ACC112 (cell line): ENCODE data around the gene LRRC4B.

Source experiments
- H2AFZ ChIP-seq: fragments of 200-600 bp; sonication (generic); one replicate; pipeline ENCODE4 v1.6.0; 2017; ENCODE audit warnings: antibody characterized with exemption, low read length; ENCODE audit not compliant: unreplicated experiment
- H3K27ac ChIP-seq: fragments of 200-600 bp; sonication (generic); 2 replicates; pipeline ENCODE4 v1.5.1; 2014; ENCODE audit warnings: low read depth, mild to moderate bottlenecking, antibody characterized with exemption, low read length, moderate library complexity
- H3K27me3 ChIP-seq: fragments of 200-600 bp; sonication (generic); 2 replicates; pipeline ENCODE4 v1.6.1; 2014; ENCODE audit warnings: mild to moderate bottlenecking, antibody characterized with exemption, low read length, moderate library complexity, mixed read lengths; ENCODE audit not compliant: insufficient read depth
- H3K36me3 ChIP-seq: fragments of 200-600 bp; sonication (generic); 2 replicates; pipeline ENCODE4 v1.6.1; 2016; ENCODE audit warnings: mild to moderate bottlenecking, antibody characterized with exemption, low read length, moderate library complexity, mixed read lengths; ENCODE audit not compliant: insufficient read depth
- H3K4me1 ChIP-seq: fragments of 200-600 bp; sonication (generic); one replicate; pipeline ENCODE4 v1.6.1; 2016; ENCODE audit warnings: low read length, mixed read lengths; ENCODE audit not compliant: insufficient read depth, unreplicated experiment, control insufficient read depth
- H3K4me3 ChIP-seq: fragments of 200-600 bp; sonication (generic); 2 replicates; pipeline ENCODE4 v1.5.1; 2014; ENCODE audit warnings: mild to moderate bottlenecking, low read depth, low read length
- H3K79me2 ChIP-seq: fragments of 200-600 bp; sonication (generic); one replicate; pipeline ENCODE4 v1.6.0; 2016; ENCODE audit warnings: low read length; ENCODE audit not compliant: control insufficient read depth, unreplicated experiment, insufficient read depth

LRRC4B gene

GRCh38 chr19:50490411-50490811 lies 77.8 kb downstream of the LRRC4B start:
- no peak overlapping the region for H3K27ac ChIP-seq
- H3K4me1 ChIP-seq, result no peaks in the 10 kb centered on the region
- peaks cover 49% of the 10 kb centered on the region for H3K27me3 ChIP-seq

GRCh38 chr19:50489461-50490011 lies 78.7 kb downstream of the LRRC4B start:
- Histone ChIP-seq H3K36me3 (0 out of 2 replicates have a peak, but pooled peaks cover 4% of the 10 kb centered on the region), H3K27me3 (peaks cover 47% of the 10 kb centered on the region), H3K4me3 (no peak overlapping the region), H3K4me1 (no peaks in the 10 kb centered on the region), H3K79me2 (no peaks in the 10 kb centered on the region), H2AFZ (no peak overlapping the region), H3K27ac (no peak overlapping the region)

More at GRCh38 chr19:50490411-50490811, 77.8 kb downstream of the LRRC4B start:
- Histone ChIP-seq H3K36me3 (0 out of 2 replicates have a peak, but pooled peaks cover 4% of the 10 kb centered on the region), H3K79me2 (no peaks in the 10 kb centered on the region), H3K4me3 (no peak overlapping the region), H2AFZ (no peak overlapping the region)

GRCh38 chr19:50488389-50489194 lies 79.6 kb downstream of the LRRC4B start:
- no peak overlapping the region for H3K4me3 ChIP-seq
- H2AFZ ChIP-seq, result no peak overlapping the region
- H3K27ac ChIP-seq, result no peak overlapping the region
- H3K79me2 ChIP-seq, result no peaks in the 10 kb centered on the region
- H3K36me3 ChIP-seq, result 0 out of 2 replicates have a peak, but pooled peaks cover 4% of the 10 kb centered on the region
- H3K27me3 ChIP-seq, result peaks cover 43% of the 10 kb centered on the region
- H3K4me1 ChIP-seq, result no peaks in the 10 kb centered on the region

GRCh38 chr19:50486823-50487515 lies 81.3 kb downstream of the LRRC4B start:
- no peak overlapping the region for H3K4me3 ChIP-seq
- no peaks in the 10 kb centered on the region for H3K4me1 ChIP-seq
- H3K27ac ChIP-seq, result no peak overlapping the region
- no peak overlapping the region for H2AFZ ChIP-seq
- H3K36me3 ChIP-seq, result 0 out of 2 replicates have a peak, but pooled peaks cover 4% of the 10 kb centered on the region
- peaks cover 36% of the 10 kb centered on the region for H3K27me3 ChIP-seq
- H3K79me2 ChIP-seq, result no peaks in the 10 kb centered on the region

GRCh38 chr19:50485284-50485955 lies 82.8 kb downstream of the LRRC4B start:
- H3K27me3 ChIP-seq, result peaks cover 22% of the 10 kb centered on the region
- no peaks in the 10 kb centered on the region for H3K4me1 ChIP-seq
- H3K27ac ChIP-seq, result no peak overlapping the region
- no peaks in the 10 kb centered on the region for H3K79me2 ChIP-seq
- no peak overlapping the region for H3K4me3 ChIP-seq
- H2AFZ ChIP-seq, result no peak overlapping the region
- H3K36me3 ChIP-seq, result 0 out of 2 replicates have a peak, but pooled peaks cover 4% of the 10 kb centered on the region

- H3K4me3 ChIP-seq, result no peak overlapping the region
- 0 out of 2 replicates have a peak, but pooled peaks cover 4% of the 10 kb centered on the region for H3K36me3 ChIP-seq
- H2AFZ ChIP-seq, result no peak overlapping the region
- no peak overlapping the region for H3K27ac ChIP-seq
- no peaks in the 10 kb centered on the region for H3K4me1 ChIP-seq
- H3K79me2 ChIP-seq, result peaks cover 3% of the 10 kb centered on the region
- H3K27me3 ChIP-seq, result 0 out of 2 replicates have a peak, but pooled peaks cover 7% of the 10 kb centered on the region
These were observed 85.3 kb downstream of the LRRC4B start for GRCh38 chr19:50482916-50483315.

GRCh38 chr19:50482271-50482855 lies 85.9 kb downstream of the LRRC4B start:
- H3K27ac ChIP-seq, result no peak overlapping the region
- peaks cover 8% of the 10 kb centered on the region for H3K79me2 ChIP-seq
- no peak overlapping the region for H2AFZ ChIP-seq
- peaks cover 4% of the 10 kb centered on the region for H3K4me1 ChIP-seq
- 0 out of 2 replicates have a peak, but pooled peaks cover 4% of the 10 kb centered on the region for H3K36me3 ChIP-seq
- H3K27me3 ChIP-seq, result 0 out of 2 replicates have a peak, but pooled peaks cover 7% of the 10 kb centered on the region
- no peak overlapping the region for H3K4me3 ChIP-seq

GRCh38 chr19:50481351-50482149 lies 86.7 kb downstream of the LRRC4B start:
- H3K27ac ChIP-seq, result no peak overlapping the region
- peaks cover 9% of the 10 kb centered on the region for H3K79me2 ChIP-seq
- H2AFZ ChIP-seq, result no peak overlapping the region
- H3K36me3 ChIP-seq, result 0 out of 2 replicates have a peak, but pooled peaks cover 1% of the 10 kb centered on the region
- H3K27me3 ChIP-seq, result 0 out of 2 replicates have a peak, but pooled peaks cover 2% of the 10 kb centered on the region
- H3K4me1 ChIP-seq, result peaks cover 6% of the 10 kb centered on the region
- H3K4me3 ChIP-seq, result no peak overlapping the region

- Histone ChIP-seq H3K79me2 (peaks cover 9% of the 10 kb centered on the region), H2AFZ (no peak overlapping the region), H3K27me3 (no peaks in the 10 kb centered on the region), H3K4me3 (no peak overlapping the region), H3K4me1 (peaks cover 6% of the 10 kb centered on the region), H3K36me3 (no peaks in the 10 kb centered on the region), H3K27ac (no peak overlapping the region)
These were observed 87.7 kb downstream of the LRRC4B start for GRCh38 chr19:50480281-50481111.
